ENCODE results near the gene TMPRSS3. TPM values are rescaled to one million over a fixed set of nuclear protein-coding genes. Genes with fewer than 3 reads are reported as not detected.

Gene TMPRSS3
- total and polyA plus RNA-seq, 2 donors, result 0.42 to 1.1 TPM

DNA sequence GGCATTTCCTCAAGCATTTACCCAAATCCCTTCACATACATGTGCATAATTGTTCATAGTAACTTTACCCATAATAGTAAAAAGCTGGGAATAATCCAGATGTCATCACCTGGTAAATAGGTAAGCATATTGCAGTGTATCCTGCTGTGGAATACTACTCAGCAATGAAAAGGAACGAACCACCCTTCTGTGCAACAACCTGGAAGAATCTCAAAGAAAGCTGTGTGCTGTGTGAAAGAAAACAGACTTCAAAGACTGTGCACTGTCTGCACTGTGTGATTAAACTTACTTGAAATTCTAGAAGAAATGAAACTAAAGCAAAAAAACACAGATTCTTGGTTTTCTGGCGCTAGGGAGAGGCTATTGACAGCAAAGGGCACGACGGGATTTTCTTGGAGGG lies 58.6 kb downstream of the TMPRSS3 start:
- no peak overlapping the region for H3K4me3 ChIP-seq (ENCODE audit: low read length in 2 of 2)
- no peak overlapping the region for H3K27ac ChIP-seq (ENCODE audit: low read depth in 1 of 2, low read length in 1 of 2)
- DNase-seq (ENCODE audit: low read depth in 6 of 9, low spot score in 9 of 9), result no peak
- no peaks in the 10 kb centered on the region for H3K27me3 ChIP-seq (ENCODE audit: control insufficient read depth in 2 of 2, insufficient read depth in 1 of 2, low read length in 1 of 2)
- H3K4me1 ChIP-seq (ENCODE audit: control insufficient read depth in 2 of 2, insufficient read depth in 2 of 2, low read length in 2 of 2), result peaks cover 0 to 14% of the 10 kb centered on the region in 2 donors
- WGBS, result 96% methylated on average over 4 of the region's 4 CpGs
- H3K36me3 ChIP-seq (ENCODE audit: control insufficient read depth in 2 of 2, insufficient read depth in 2 of 2, low read length in 1 of 2), result no peaks in the 10 kb centered on the region
- no peaks in the 10 kb centered on the region for H3K9me3 ChIP-seq (ENCODE audit: control insufficient read depth in 2 of 2, insufficient read depth in 1 of 2, low read length in 1 of 2)

DNA sequence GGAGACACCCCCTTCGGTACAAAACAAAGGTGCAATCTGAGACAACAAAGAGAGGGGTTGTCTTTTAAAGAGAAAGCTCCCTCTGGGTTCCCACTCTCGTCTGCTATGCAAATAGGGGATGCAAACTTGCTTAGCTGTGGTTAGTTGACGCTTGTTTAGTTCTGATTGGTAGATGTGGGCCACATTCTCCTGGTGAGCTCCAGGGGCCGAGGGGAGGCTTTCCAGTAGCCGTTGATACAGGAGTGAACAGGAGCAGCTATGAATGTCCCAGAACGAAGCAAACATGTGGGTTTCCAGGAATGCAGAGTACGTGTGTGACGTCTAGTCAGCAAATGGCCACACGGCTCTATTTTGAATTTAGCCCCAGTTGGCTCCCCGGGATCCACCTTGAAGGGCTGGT lies 59.8 kb downstream of the TMPRSS3 start:
- H3K36me3 ChIP-seq (ENCODE audit: control insufficient read depth in 2 of 2, insufficient read depth in 2 of 2, low read length in 1 of 2), result no peaks in the 10 kb centered on the region
- no peak overlapping the region for H3K4me3 ChIP-seq (ENCODE audit: low read length in 2 of 2)
- WGBS, result 73% methylated on average over 10 of the region's 10 CpGs
- H3K4me1 ChIP-seq (ENCODE audit: control insufficient read depth in 2 of 2, insufficient read depth in 2 of 2, low read length in 2 of 2), result peaks cover 0 to 14% of the 10 kb centered on the region in 2 donors
- no peak overlapping the region for H3K27ac ChIP-seq (ENCODE audit: low read depth in 1 of 2, low read length in 1 of 2)
- DNase-seq (ENCODE audit: low read depth in 6 of 9, low spot score in 9 of 9), result peak in 2 of 9 donors; percentile 29 to 61
- no peaks in the 10 kb centered on the region for H3K9me3 ChIP-seq (ENCODE audit: control insufficient read depth in 2 of 2, insufficient read depth in 1 of 2, low read length in 1 of 2)
- H3K27me3 ChIP-seq (ENCODE audit: control insufficient read depth in 2 of 2, insufficient read depth in 1 of 2, low read length in 1 of 2), result no peaks in the 10 kb centered on the region

DNA sequence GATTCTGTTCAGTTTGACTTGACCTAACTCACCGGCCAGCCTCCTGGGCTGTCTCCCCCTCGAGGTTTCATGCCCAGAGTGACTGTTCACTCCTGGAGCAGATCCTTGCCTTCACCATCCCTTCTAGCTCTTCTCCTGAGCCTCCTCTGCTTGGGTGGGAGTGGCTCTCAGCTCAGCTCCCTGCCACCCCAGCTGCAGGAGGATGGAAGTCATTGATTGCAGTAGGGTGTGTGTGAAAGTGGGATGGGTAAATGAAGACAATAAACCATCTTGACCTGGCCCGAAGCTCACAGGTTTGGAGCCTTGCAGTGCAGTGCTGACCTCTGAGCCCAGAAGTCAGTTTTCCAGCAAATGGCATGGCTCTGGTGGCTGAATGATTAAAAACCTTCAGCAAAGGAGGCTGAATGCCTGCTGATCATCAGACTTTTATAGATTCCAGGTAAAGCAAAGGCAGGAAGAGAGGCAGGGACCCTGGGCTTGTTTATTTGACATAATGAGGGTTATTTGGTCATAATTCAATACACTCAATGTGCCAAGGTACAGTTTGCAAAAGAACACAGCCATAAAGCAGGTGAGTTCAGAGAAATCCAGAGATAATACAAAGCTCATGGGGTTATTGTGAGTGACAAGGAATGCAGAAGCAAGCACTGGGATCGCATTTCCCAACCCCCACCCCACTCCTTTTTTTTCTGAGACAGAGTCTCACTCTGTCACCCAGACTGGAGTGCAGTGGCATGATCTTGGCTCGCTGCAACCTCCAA lies 63.1 kb downstream of the TMPRSS3 start:
- H3K27me3 ChIP-seq (ENCODE audit: control insufficient read depth in 2 of 2, insufficient read depth in 1 of 2, low read length in 1 of 2), result no peaks in the 10 kb centered on the region
- peaks cover 0 to 6% of the 10 kb centered on the region in 2 donors for H3K4me1 ChIP-seq (ENCODE audit: control insufficient read depth in 2 of 2, insufficient read depth in 2 of 2, low read length in 2 of 2)
- H3K9me3 ChIP-seq (ENCODE audit: control insufficient read depth in 2 of 2, insufficient read depth in 1 of 2, low read length in 1 of 2), result no peaks in the 10 kb centered on the region
- 97% methylated on average over 5 of the region's 5 CpGs for WGBS
- H3K4me3 ChIP-seq (ENCODE audit: low read length in 2 of 2), result no peak overlapping the region
- H3K27ac ChIP-seq (ENCODE audit: low read depth in 1 of 2, low read length in 1 of 2), result no peak overlapping the region
- no peaks in the 10 kb centered on the region for H3K36me3 ChIP-seq (ENCODE audit: control insufficient read depth in 2 of 2, insufficient read depth in 2 of 2, low read length in 1 of 2)
- no peak for DNase-seq (ENCODE audit: low read depth in 6 of 9, low spot score in 9 of 9)

DNA sequence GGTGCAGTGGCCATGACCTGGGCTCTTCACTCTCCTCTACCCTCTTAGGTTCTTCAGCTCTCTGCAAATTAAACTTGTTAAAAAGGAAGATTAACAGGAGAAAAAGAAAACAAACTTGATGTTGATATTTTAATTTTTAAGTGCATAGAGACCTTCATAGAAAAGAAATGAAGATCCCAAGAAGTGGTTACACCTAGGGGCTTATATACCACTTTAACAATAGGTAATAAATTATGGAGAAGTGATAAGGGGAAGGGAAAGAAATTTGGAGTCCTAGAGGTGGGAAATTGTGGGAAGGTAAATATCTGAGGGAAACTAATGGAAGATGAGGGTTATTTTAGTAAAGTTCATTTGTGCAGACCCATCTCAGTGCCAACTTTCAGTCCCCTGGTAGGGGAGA lies 64.2 kb downstream of the TMPRSS3 start:
- no peaks in the 10 kb centered on the region for H3K27me3 ChIP-seq (ENCODE audit: control insufficient read depth in 2 of 2, insufficient read depth in 1 of 2, low read length in 1 of 2)
- H3K4me3 ChIP-seq (ENCODE audit: low read length in 2 of 2), result no peak overlapping the region
- H3K27ac ChIP-seq (ENCODE audit: low read depth in 1 of 2, low read length in 1 of 2), result no peak overlapping the region
- DNase-seq (ENCODE audit: low read depth in 6 of 9, low spot score in 9 of 9), result no peak
- no peaks in the 10 kb centered on the region for H3K36me3 ChIP-seq (ENCODE audit: control insufficient read depth in 2 of 2, insufficient read depth in 2 of 2, low read length in 1 of 2)
- H3K9me3 ChIP-seq (ENCODE audit: control insufficient read depth in 2 of 2, insufficient read depth in 1 of 2, low read length in 1 of 2), result no peaks in the 10 kb centered on the region
- H3K4me1 ChIP-seq (ENCODE audit: control insufficient read depth in 2 of 2, insufficient read depth in 2 of 2, low read length in 2 of 2), result peaks cover 0 to 5% of the 10 kb centered on the region in 2 donors

DNA sequence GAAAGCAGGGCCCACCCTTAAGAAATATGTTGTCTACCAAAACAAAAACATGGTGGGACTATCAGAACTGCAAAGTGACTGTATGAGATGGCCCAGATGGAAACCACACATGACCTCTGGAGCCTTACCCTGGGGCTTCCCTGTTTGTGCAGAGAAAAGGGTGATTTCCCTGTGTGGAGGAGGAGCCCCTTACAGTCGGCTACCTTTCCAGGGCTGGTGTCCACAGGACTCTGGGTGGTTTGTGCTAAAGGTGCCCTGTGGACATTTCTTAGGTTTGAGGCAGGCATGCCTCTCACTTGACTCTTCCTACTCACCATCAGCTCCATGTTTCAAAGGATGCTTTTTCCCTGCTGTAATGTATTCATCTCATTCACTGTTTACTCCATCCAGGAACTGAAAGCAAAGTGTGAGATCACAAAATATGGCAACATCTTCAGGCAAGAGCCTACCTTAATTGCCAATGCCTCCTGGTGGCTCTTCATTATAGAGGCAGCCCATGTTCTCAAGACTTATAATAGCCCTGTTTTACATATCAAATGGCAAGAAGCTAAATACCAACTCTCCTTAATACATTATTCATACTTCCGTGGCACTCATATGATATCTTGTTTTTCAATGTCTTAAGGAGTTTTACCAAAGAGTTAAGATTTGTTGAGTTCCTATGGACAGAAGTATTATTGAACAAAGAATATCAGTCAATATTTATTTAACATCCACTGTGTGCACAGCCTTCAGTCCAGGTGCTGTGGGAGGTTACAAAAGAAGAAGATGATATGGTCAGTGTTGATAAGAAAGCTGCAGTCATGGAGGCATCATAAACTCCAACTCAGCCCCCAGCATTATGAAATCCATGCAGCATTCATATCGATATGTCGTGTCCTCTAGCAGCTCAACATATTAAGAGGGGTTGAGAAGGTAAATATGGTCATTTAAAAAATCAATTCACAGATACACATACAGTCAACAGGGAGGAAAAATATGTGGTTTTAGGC lies 65.2 kb downstream of the TMPRSS3 start:
- 98% methylated on average over 4 of the region's 4 CpGs for WGBS
- DNase-seq (ENCODE audit: low read depth in 6 of 9, low spot score in 9 of 9), result no peak
- Histone ChIP-seq H3K27me3 (ENCODE audit: control insufficient read depth in 2 of 2, insufficient read depth in 1 of 2, low read length in 1 of 2) (no peaks in the 10 kb centered on the region), H3K9me3 (ENCODE audit: control insufficient read depth in 2 of 2, insufficient read depth in 1 of 2, low read length in 1 of 2) (no peaks in the 10 kb centered on the region), H3K27ac (ENCODE audit: low read depth in 1 of 2, low read length in 1 of 2) (no peak overlapping the region), H3K4me1 (ENCODE audit: control insufficient read depth in 2 of 2, insufficient read depth in 2 of 2, low read length in 2 of 2) (no peaks in the 10 kb centered on the region), H3K4me3 (ENCODE audit: low read length in 2 of 2) (no peak overlapping the region), H3K36me3 (ENCODE audit: control insufficient read depth in 2 of 2, insufficient read depth in 2 of 2, low read length in 1 of 2) (no peaks in the 10 kb centered on the region)

DNA sequence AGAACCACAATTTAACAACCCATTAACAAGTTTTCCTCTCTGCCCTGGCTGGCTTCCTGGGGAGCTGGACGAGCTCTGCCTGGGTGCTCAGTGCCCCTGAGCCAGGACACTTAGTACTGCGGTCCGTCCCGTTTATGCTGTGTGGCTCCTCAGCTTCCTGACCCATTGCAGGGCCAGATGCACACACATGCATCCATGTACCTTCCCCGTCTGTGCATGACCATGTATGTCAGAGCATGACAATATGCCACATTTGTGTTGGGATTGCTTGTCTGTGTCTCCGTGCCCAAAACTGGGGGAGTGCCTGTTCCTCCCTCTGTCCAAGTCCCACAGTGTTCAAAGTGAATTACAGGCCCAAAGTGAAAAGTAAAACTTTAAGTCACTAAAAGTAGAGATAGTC lies 71.0 kb downstream of the TMPRSS3 start:
- Histone ChIP-seq H3K9me3 (ENCODE audit: control insufficient read depth in 2 of 2, insufficient read depth in 1 of 2, low read length in 1 of 2) (no peaks in the 10 kb centered on the region), H3K4me3 (ENCODE audit: low read length in 2 of 2) (no peak overlapping the region), H3K36me3 (ENCODE audit: control insufficient read depth in 2 of 2, insufficient read depth in 2 of 2, low read length in 1 of 2) (no peaks in the 10 kb centered on the region), H3K27ac (ENCODE audit: low read depth in 1 of 2, low read length in 1 of 2) (no peak overlapping the region), H3K27me3 (ENCODE audit: control insufficient read depth in 2 of 2, insufficient read depth in 1 of 2, low read length in 1 of 2) (no peaks in the 10 kb centered on the region), H3K4me1 (ENCODE audit: control insufficient read depth in 2 of 2, insufficient read depth in 2 of 2, low read length in 2 of 2) (peaks cover under 1 to 4% of the 10 kb centered on the region in 2 donors)
- no peak for DNase-seq (ENCODE audit: low read depth in 6 of 9, low spot score in 9 of 9)
- 91% methylated on average over 6 of the region's 6 CpGs for WGBS

Other genes starting within 250 kb of the TMPRSS3 start
- gene ABCG1, start 176.9 kb downstream of the TMPRSS3 start, total RNA-seq, result 20.5 TPM
- 28.8 TPM for gene ABCG1, start 176.9 kb downstream of the TMPRSS3 start, polyA plus RNA-seq
- 5.1 TPM for gene TFF3, start 80.6 kb downstream of the TMPRSS3 start, total RNA-seq
- 13.6 TPM for gene TFF3, start 80.6 kb downstream of the TMPRSS3 start, polyA plus RNA-seq
- not detected for gene TFF2, start 45.1 kb downstream of the TMPRSS3 start, total RNA-seq
- 0.41 TPM for gene TFF2, start 45.1 kb downstream of the TMPRSS3 start, polyA plus RNA-seq
- gene TFF1, start 29.5 kb downstream of the TMPRSS3 start, total RNA-seq, result not detected
- gene TFF1, start 29.5 kb downstream of the TMPRSS3 start, polyA plus RNA-seq, result 2.4 TPM
- 26.7 TPM for gene UBASH3A, start 7.8 kb upstream of the TMPRSS3 start, total RNA-seq
- gene UBASH3A, start 7.8 kb upstream of the TMPRSS3 start, polyA plus RNA-seq, result 14.9 TPM
- 0.38 TPM for gene RSPH1, start 100.2 kb upstream of the TMPRSS3 start, total RNA-seq
- 2.4 TPM for gene RSPH1, start 100.2 kb upstream of the TMPRSS3 start, polyA plus RNA-seq
- 9.0 TPM for gene SLC37A1, start 117.8 kb upstream of the TMPRSS3 start, total RNA-seq
- 9.2 TPM for gene SLC37A1, start 117.8 kb upstream of the TMPRSS3 start, polyA plus RNA-seq